ENCODE results near the gene L3MBTL2. TPM values are rescaled to one million over a fixed set of nuclear protein-coding genes. Genes with fewer than 3 reads are reported as not detected.

Gene L3MBTL2
- total RNA-seq, 1 donor from 2014 or later, result 20.1 TPM

GRCh38 chr22:41206719-41207118 lies 1.6 kb downstream of the L3MBTL2 start:
- H3K9me3 Mint-ChIP-seq (ENCODE audit: unreplicated experiment), result no peaks in the 10 kb centered on the region
- no peak overlapping the region for H3K4me3 Mint-ChIP-seq (ENCODE audit: unreplicated experiment)
- peaks cover 12% of the 10 kb centered on the region for H3K36me3 Mint-ChIP-seq (ENCODE audit: low read depth, unreplicated experiment)
- H3K4me1 Mint-ChIP-seq (ENCODE audit: unreplicated experiment), result peaks cover 11% of the 10 kb centered on the region
- no peak for DNase-seq (ENCODE audit: low spot score)
- no peak for TF ChIP-seq CTCF (IDR thresholded peaks at IDR 0.05; ENCODE audit: unreplicated experiment)
- H3K27ac Mint-ChIP-seq (ENCODE audit: unreplicated experiment), result no peak overlapping the region
- H3K27me3 Mint-ChIP-seq (ENCODE audit: unreplicated experiment), result peaks cover 11% of the 10 kb centered on the region

GRCh38 chr22:41215409-41215808 lies 10.3 kb downstream of the L3MBTL2 start:
- H3K27me3 Mint-ChIP-seq (ENCODE audit: unreplicated experiment), result peaks cover 4% of the 10 kb centered on the region
- peaks cover 28% of the 10 kb centered on the region for H3K4me1 Mint-ChIP-seq (ENCODE audit: unreplicated experiment)
- TF ChIP-seq CTCF (IDR thresholded peaks at IDR 0.05; ENCODE audit: unreplicated experiment), result no peak
- no peak for DNase-seq (ENCODE audit: low spot score)
- H3K9me3 Mint-ChIP-seq (ENCODE audit: unreplicated experiment), result no peaks in the 10 kb centered on the region
- H3K36me3 Mint-ChIP-seq (ENCODE audit: low read depth, unreplicated experiment), result peaks cover 37% of the 10 kb centered on the region
- H3K27ac Mint-ChIP-seq (ENCODE audit: unreplicated experiment), result no peak overlapping the region
- peak overlapping the region; percentile 42 for H3K4me3 Mint-ChIP-seq (ENCODE audit: unreplicated experiment)

GRCh38 chr22:41215926-41216325 lies 10.8 kb downstream of the L3MBTL2 start:
- no peaks in the 10 kb centered on the region for H3K9me3 Mint-ChIP-seq (ENCODE audit: unreplicated experiment)
- H3K27me3 Mint-ChIP-seq (ENCODE audit: unreplicated experiment), result peaks cover 4% of the 10 kb centered on the region
- no peak for DNase-seq (ENCODE audit: low spot score)
- no peak for TF ChIP-seq CTCF (IDR thresholded peaks at IDR 0.05; ENCODE audit: unreplicated experiment)
- peaks cover 33% of the 10 kb centered on the region for H3K36me3 Mint-ChIP-seq (ENCODE audit: low read depth, unreplicated experiment)
- H3K4me1 Mint-ChIP-seq (ENCODE audit: unreplicated experiment), result peaks cover 28% of the 10 kb centered on the region
- H3K4me3 Mint-ChIP-seq (ENCODE audit: unreplicated experiment), result peak overlapping the region; percentile 42
- no peak overlapping the region for H3K27ac Mint-ChIP-seq (ENCODE audit: unreplicated experiment)

- H3K27me3 Mint-ChIP-seq (ENCODE audit: unreplicated experiment), result peaks cover 6% of the 10 kb centered on the region
- peak overlapping the region; percentile 42 for H3K4me3 Mint-ChIP-seq (ENCODE audit: unreplicated experiment)
- H3K9me3 Mint-ChIP-seq (ENCODE audit: unreplicated experiment), result no peaks in the 10 kb centered on the region
- peak overlapping the region; percentile 97 for H3K27ac Mint-ChIP-seq (ENCODE audit: unreplicated experiment)
- H3K36me3 Mint-ChIP-seq (ENCODE audit: low read depth, unreplicated experiment), result peaks cover 38% of the 10 kb centered on the region
- peaks cover 30% of the 10 kb centered on the region for H3K4me1 Mint-ChIP-seq (ENCODE audit: unreplicated experiment)
- no peak for DNase-seq (ENCODE audit: low spot score)
- no peak for TF ChIP-seq CTCF (IDR thresholded peaks at IDR 0.05; ENCODE audit: unreplicated experiment)
Observed at GRCh38 chr22:41216984-41217383, 11.9 kb downstream of the L3MBTL2 start.

- Mint-ChIP-seq H3K9me3 (ENCODE audit: unreplicated experiment) (no peaks in the 10 kb centered on the region), H3K27me3 (ENCODE audit: unreplicated experiment) (peaks cover 6% of the 10 kb centered on the region), H3K4me3 (ENCODE audit: unreplicated experiment) (no peak overlapping the region), H3K27ac (ENCODE audit: unreplicated experiment) (peak overlapping the region; percentile 97), H3K36me3 (ENCODE audit: low read depth, unreplicated experiment) (peaks cover 35% of the 10 kb centered on the region), H3K4me1 (ENCODE audit: unreplicated experiment) (peaks cover 30% of the 10 kb centered on the region)
- TF ChIP-seq CTCF (IDR thresholded peaks at IDR 0.05; ENCODE audit: unreplicated experiment), result no peak
- DNase-seq (ENCODE audit: low spot score), result peak; percentile 65
Observed at GRCh38 chr22:41217553-41218157, 12.5 kb downstream of the L3MBTL2 start.

Measured in endothelial cell (in vitro differentiated cells).